Activated CD4-positive, alpha-beta memory T cell treated with anti-CD3 and anti-CD28 coated beads, Interleukin-2, amount 10 ng/mL, durations not matched to agents 7 days and 5 days (primary cell): Measurements from ENCODE around the gene NAALADL1. TPM values are rescaled to one million over a fixed set of nuclear protein-coding genes. Genes with fewer than 3 reads are reported as not detected.
"Not testable (repeated sequence)": the region's sequence is repeated elsewhere in the genome, so short reads cannot be mapped to it uniquely, and the experiment has no call there.

Experiments
- CTCF ChIA-PET: fragments of 350-600 bp; sonication (Branson Sonifier 250); formaldehyde crosslinking; loops from one replicate; lab custom pipeline; 2021; ENCODE audit warnings: antibody characterized with exemption, inconsistent platforms; lab: Charles Lee
- POLR2A ChIA-PET: fragments of 350-600 bp; sonication (Branson Sonifier 250); formaldehyde crosslinking; loops from one replicate; lab custom pipeline; 2021; ENCODE audit warnings: antibody characterized with exemption; lab: Charles Lee
- DNase-seq: peaks from one replicate; pipeline ENCODE4 v3.0.0-alpha.2; 2020
- H3K27ac Mint-ChIP-seq: one replicate; pipeline ENCODE4 v1.8.0; 2021; ENCODE audit warnings: mild to moderate bottlenecking, mixed read lengths
- H3K27me3 Mint-ChIP-seq: one replicate; pipeline ENCODE4 v1.8.0; 2021; ENCODE audit warnings: mixed read lengths
- H3K36me3 Mint-ChIP-seq: one replicate; pipeline ENCODE4 v1.8.0; 2021; ENCODE audit warnings: low read depth, mixed read lengths
- H3K4me1 Mint-ChIP-seq: one replicate; pipeline ENCODE4 v1.8.0; 2021; ENCODE audit warnings: mixed read lengths
- H3K4me3 Mint-ChIP-seq: one replicate; pipeline ENCODE4 v1.8.0; 2021; ENCODE audit warnings: mild to moderate bottlenecking, mixed read lengths
- H3K9me3 Mint-ChIP-seq: one replicate; pipeline ENCODE4 v1.8.0; 2021; ENCODE audit warnings: mixed read lengths
- total RNA-seq, 2 experiments: library from RNA; stranded (reverse); gene quantifications; one replicate each; pipeline ENCODE4 v1.2.3, GENCODE V29; 2021

The NAALADL1 gene
- total RNA-seq, 2 experiments from 2014 or later, result 13.6 to 16.8 TPM

DNA sequence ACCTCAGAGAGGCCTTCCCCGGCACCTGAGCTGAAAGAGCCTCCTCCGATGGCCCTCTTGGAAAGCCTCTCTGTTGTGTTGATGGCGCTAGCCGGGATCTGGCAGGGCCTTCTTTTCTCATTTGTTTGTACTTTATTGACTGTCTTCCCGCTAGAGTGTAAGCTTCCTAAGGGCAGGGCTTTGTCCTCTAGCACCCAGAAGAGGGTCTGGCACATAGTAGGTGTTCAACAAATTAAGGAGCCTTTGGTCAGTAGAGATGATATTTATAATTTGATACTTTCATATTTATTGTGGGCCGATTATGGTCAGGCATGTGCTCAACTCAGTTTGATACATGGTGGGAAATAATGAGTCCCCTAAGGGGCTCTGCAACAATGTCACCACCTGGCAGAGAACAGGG, 40.4 kb downstream of the NAALADL1 start:
- ChIA-PET POLR2A (interaction anchor here (1.0 to 1.1 kb wide), 2 partner anchors 9 to 23 kb away, joined by 3 to 4 read pairs; partner anchors contain the start of genes SAC3D1 and SNX15), CTCF (no interaction called here)
- peaks cover 24% of the 10 kb centered on the region for H3K36me3 Mint-ChIP-seq
- no peak overlapping the region for H3K4me3 Mint-ChIP-seq
- H3K9me3 Mint-ChIP-seq, result no peaks in the 10 kb centered on the region
- DNase-seq, result no peak
- H3K27me3 Mint-ChIP-seq, result no peaks in the 10 kb centered on the region
- H3K4me1 Mint-ChIP-seq, result peaks cover 30% of the 10 kb centered on the region
- H3K27ac Mint-ChIP-seq, result no peak overlapping the region

DNA sequence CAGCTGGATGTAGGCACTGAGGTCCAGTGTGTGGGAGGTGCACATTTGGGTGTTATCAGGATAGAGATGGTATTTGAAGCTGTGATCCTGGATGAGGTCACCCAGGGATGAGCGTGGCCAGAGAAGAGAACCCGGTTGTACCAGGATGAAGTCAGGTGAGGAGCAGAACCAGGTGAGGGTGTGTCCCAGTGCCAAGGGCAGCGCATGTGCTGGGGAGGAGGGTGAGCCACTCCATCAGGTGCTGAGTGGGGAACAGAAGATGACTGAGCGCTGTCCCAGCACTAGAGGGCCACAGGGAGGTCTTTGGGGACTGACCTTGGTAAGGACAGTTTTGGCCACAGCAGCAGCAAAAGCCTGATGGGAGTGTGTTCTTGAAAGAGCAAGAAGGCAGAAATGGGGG, 41.6 kb downstream of the NAALADL1 start:
- H3K4me3 Mint-ChIP-seq, result no peak overlapping the region
- no peak overlapping the region for H3K27ac Mint-ChIP-seq
- no peaks in the 10 kb centered on the region for H3K9me3 Mint-ChIP-seq
- CTCF ChIA-PET, result no interaction called here
- DNase-seq, result no peak
- H3K4me1 Mint-ChIP-seq, result peaks cover 33% of the 10 kb centered on the region
- H3K36me3 Mint-ChIP-seq, result peaks cover 18% of the 10 kb centered on the region
- no peaks in the 10 kb centered on the region for H3K27me3 Mint-ChIP-seq
- POLR2A ChIA-PET, result no interaction called here

DNA sequence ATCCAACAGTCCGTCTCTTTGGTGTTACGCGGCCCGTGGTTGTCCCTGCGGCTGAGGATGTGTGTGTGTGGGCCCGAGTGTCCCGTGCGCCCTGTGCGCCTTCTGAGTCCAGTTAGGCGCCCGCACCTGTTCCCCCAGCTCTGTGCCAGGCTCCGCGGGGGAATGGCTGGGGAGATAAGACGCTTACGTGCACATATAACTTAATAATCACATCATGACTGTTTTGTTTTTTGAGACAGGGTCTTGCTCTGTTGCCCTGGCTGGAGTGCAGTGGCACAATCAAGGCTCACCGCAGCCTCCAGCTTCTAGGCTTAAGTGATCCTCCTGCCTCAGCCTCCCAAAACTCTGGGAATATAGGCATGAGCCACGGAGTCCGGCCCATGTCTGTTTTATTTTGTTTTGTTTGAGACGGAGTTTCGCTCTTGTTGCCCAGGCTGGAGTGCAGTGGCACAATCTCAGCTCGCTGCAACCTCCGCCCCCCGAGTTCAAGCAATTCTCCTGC, 43.6 kb downstream of the NAALADL1 start:
- ChIA-PET CTCF (interaction anchor here (0.6 to 3.4 kb wide), 31 partner anchors 9 to 247 kb away, joined by 3 to 25 read pairs (median 4); partner anchors contain the start of genes BATF2, CDC42BPG, CDCA5 and EHD1), POLR2A (interaction anchor here (1.0 to 4.5 kb wide), 32 partner anchors 11 to 462 kb away, joined by 3 to 56 read pairs (median 5); partner anchors contain the start of genes CDCA5, FAU, MAJIN and MAP4K2)
- H3K36me3 Mint-ChIP-seq, result peaks cover 17% of the 10 kb centered on the region

GRCh38 chr11:65013888-65014725, 44.2 kb downstream of the NAALADL1 start, which contains the start of gene ARL2:
ARL2 (plus strand) TSS chr11:65014160; CDS start chr11:65014208, 48 bp downstream.
- H3K4me3 Mint-ChIP-seq, result peak within 1 kb of the TSS; percentile 94
- peak; percentile 85 for DNase-seq
- peaks cover 30% of the 10 kb centered on the region for H3K4me1 Mint-ChIP-seq
- H3K27ac Mint-ChIP-seq, result peak within 1 kb of the TSS; percentile 98
- ChIA-PET POLR2A (interaction anchor here (0.6 to 4.5 kb wide), 35 partner anchors 11 to 463 kb away, joined by 3 to 56 read pairs (median 4); partner anchors contain the start of genes CDCA5, FAU, MAJIN and MAP4K2), CTCF (interaction anchor here (0.6 to 3.4 kb wide), 31 partner anchors 10 to 247 kb away, joined by 3 to 25 read pairs (median 4); partner anchors contain the start of genes BATF2, CDCA5, EHD1 and FAU)
- no peaks in the 10 kb centered on the region for H3K27me3 Mint-ChIP-seq
- H3K9me3 Mint-ChIP-seq, result no peaks in the 10 kb centered on the region
- H3K36me3 Mint-ChIP-seq, result peaks cover 14% of the 10 kb centered on the region

More for the DNA sequence above, 43.6 kb downstream of the NAALADL1 start:
- H3K9me3 Mint-ChIP-seq, result no peaks in the 10 kb centered on the region
- no peaks in the 10 kb centered on the region for H3K27me3 Mint-ChIP-seq
- peak overlapping the region; percentile 86 for H3K4me3 Mint-ChIP-seq
- H3K27ac Mint-ChIP-seq, result peak overlapping the region; percentile 86
- DNase-seq, result no peak
- H3K4me1 Mint-ChIP-seq, result peaks cover 30% of the 10 kb centered on the region

- ChIA-PET CTCF (interaction anchor here (0.8 to 3.4 kb wide), 32 partner anchors 11 to 204 kb away, joined by 3 to 25 read pairs (median 6); partner anchors contain the start of genes CAPN1, CDC42BPG, CDCA5 and EHD1), POLR2A (interaction anchor here (0.8 to 4.5 kb wide), 24 partner anchors 10 to 210 kb away, joined by 3 to 56 read pairs (median 5); partner anchors contain the start of genes CDCA5, FAU, MAP4K2 and MRPL49)
Measured at GRCh38 chr11:65013130-65013887, 45.0 kb downstream of the NAALADL1 start.

DNA sequence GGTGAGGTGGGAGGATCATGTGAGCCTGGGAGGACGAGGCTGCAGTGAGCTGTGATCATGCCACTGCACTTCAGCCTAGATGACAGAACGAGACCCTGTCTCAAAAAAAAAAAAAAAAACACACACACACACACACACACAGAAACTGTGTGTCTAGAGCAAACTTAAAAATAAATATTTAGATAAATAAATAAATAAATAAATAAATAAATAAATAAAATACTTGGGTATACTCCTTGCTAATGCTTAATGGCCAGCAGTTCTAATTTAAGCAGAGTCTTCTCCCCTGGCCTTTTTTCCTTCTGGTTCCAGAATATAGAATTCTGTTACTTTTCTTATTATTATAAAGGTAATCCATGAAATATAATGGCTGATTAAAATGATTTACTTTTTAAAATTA, 49.5 kb downstream of the NAALADL1 start:
- ChIA-PET POLR2A (no interaction called here), CTCF (no interaction called here)
- no peaks in the 10 kb centered on the region for H3K27me3 Mint-ChIP-seq
- DNase-seq, result no peak
- no peaks in the 10 kb centered on the region for H3K9me3 Mint-ChIP-seq
- no peaks in the 10 kb centered on the region for H3K36me3 Mint-ChIP-seq
- no peak overlapping the region for H3K27ac Mint-ChIP-seq
- peaks cover 12% of the 10 kb centered on the region for H3K4me1 Mint-ChIP-seq
- no peak overlapping the region for H3K4me3 Mint-ChIP-seq

More at GRCh38 chr11:65013130-65013887, 45.0 kb downstream of the NAALADL1 start:
- DNase-seq, result peak; percentile 94
- Mint-ChIP-seq H3K36me3 (peaks cover 14% of the 10 kb centered on the region), H3K9me3 (no peaks in the 10 kb centered on the region), H3K4me1 (peaks cover 30% of the 10 kb centered on the region), H3K4me3 (peak overlapping the region; percentile 94), H3K27me3 (no peaks in the 10 kb centered on the region), H3K27ac (peak overlapping the region; percentile 98)

DNA sequence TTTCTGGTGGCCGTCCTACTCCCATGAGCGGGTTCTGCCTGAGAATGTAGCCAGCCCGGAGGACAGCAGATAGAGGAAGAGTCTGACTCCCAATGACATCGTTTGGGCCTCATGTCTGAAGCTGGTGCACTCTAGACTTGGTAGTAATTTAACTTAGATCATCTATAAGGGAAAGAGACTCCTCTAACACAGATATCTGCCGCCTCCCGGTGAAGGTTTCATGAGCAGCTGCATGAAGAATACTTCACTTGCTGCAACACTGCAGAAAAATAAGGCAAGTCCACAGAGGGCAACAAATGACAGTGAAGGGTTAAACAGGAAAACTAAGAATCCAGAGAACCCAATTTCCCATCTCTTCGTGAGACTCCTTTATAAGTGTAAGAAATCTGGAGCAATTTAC, 50.3 kb downstream of the NAALADL1 start:
- POLR2A ChIA-PET, result no interaction called here
- peaks cover 5% of the 10 kb centered on the region for H3K4me1 Mint-ChIP-seq

DNA sequence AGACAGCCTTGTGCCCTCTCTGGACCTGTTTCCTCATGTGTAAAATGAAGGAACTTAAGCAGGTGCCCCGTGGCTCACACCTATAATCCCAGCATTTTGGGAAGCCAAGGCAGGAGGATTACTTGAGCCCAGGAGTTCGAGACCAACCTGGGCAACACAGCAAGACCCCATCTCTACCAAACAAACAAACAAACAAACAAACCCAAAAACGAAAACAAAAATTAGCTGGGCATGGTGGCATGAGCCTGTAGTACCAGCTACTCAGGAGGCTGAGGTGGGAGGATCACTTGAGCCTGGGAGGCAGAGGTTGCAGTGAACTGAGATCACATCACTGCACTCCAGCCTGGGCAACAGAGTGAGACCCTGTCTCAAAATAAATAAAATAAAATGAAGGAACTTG, 54.4 kb downstream of the NAALADL1 start:
- H3K4me1 Mint-ChIP-seq, result peaks cover 13% of the 10 kb centered on the region
- ChIA-PET CTCF (interaction anchor here (0.6 kb wide), 1 partner anchor 21 kb away, joined by 4 read pairs; no protein-coding TSS in a partner anchor), POLR2A (interaction anchor here (1.1 to 1.4 kb wide), 2 partner anchors 9 to 11 kb away, joined by 3 to 5 read pairs; partner anchors contain the start of gene ARL2)
- not testable (repeated sequence) for H3K27ac Mint-ChIP-seq, H3K9me3 Mint-ChIP-seq, H3K4me3 Mint-ChIP-seq, H3K27me3 Mint-ChIP-seq, DNase-seq, H3K36me3 Mint-ChIP-seq

More for the DNA sequence above, 50.3 kb downstream of the NAALADL1 start:
- H3K27me3 Mint-ChIP-seq, result no peaks in the 10 kb centered on the region
- H3K4me3 Mint-ChIP-seq, result no peak overlapping the region
- DNase-seq, result no peak
- no peak overlapping the region for H3K27ac Mint-ChIP-seq
- no peaks in the 10 kb centered on the region for H3K9me3 Mint-ChIP-seq
- CTCF ChIA-PET, result no interaction called here
- no peaks in the 10 kb centered on the region for H3K36me3 Mint-ChIP-seq

GRCh38 chr11:65003282-65003681, 55.1 kb downstream of the NAALADL1 start:
- Mint-ChIP-seq H3K36me3 (no peaks in the 10 kb centered on the region), H3K4me3 (no peak overlapping the region), H3K27ac (no peak overlapping the region), H3K4me1 (peaks cover 19% of the 10 kb centered on the region), H3K27me3 (no peaks in the 10 kb centered on the region), H3K9me3 (no peaks in the 10 kb centered on the region)
- POLR2A ChIA-PET, result interaction anchor here (1.1 to 1.4 kb wide), 2 partner anchors 9 to 11 kb away, joined by 3 to 5 read pairs; partner anchors contain the start of gene ARL2
- CTCF ChIA-PET, result interaction anchor here (0.7 kb wide), 2 partner anchors 9 to 77 kb away, joined by 3 to 4 read pairs; no protein-coding TSS in a partner anchor
- no peak for DNase-seq

GRCh38 chr11:65002706-65003105, 55.6 kb downstream of the NAALADL1 start:
- Mint-ChIP-seq H3K9me3 (no peaks in the 10 kb centered on the region), H3K4me3 (no peak overlapping the region), H3K27me3 (no peaks in the 10 kb centered on the region), H3K4me1 (peaks cover 24% of the 10 kb centered on the region), H3K36me3 (no peaks in the 10 kb centered on the region), H3K27ac (no peak overlapping the region)
- ChIA-PET CTCF (interaction anchor here (0.7 kb wide), 3 partner anchors 9 to 584 kb away, joined by 3 to 4 read pairs (median 3); no protein-coding TSS in a partner anchor), POLR2A (interaction anchor here (1.1 to 1.4 kb wide), 2 partner anchors 10 to 12 kb away, joined by 3 to 5 read pairs; partner anchors contain the start of gene ARL2)
- DNase-seq, result no peak

DNA sequence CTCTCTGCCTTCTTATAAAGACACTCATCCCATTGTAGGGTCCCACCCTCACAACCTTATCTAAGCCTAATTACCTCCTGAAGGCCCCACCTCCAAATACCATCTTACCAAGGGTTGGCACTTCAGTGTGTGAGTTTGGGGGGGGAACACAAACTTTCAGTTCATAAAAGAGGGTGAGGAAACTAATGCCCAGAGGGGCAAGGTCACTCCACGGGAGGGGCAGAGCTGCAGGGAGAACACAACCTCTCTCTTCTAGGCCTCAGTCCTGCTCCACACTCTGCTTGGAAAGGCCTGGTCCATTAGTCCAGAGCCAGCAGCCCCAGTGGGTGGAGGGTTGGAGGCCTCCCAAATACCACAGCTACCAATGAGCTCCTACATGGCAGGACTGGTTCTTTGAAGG, 58.9 kb downstream of the NAALADL1 start:
- H3K36me3 Mint-ChIP-seq, result no peaks in the 10 kb centered on the region
- ChIA-PET CTCF (interaction anchor here (1.3 to 2.2 kb wide), 3 partner anchors 14 to 152 kb away, joined by 3 to 21 read pairs (median 4); partner anchors contain the start of gene ARL2), POLR2A (interaction anchor here (1.0 to 2.4 kb wide), 3 partner anchors 10 to 14 kb away, joined by 3 to 9 read pairs (median 5); partner anchors contain the start of gene ARL2)
- no peak for DNase-seq
- no peaks in the 10 kb centered on the region for H3K27me3 Mint-ChIP-seq
- H3K27ac Mint-ChIP-seq, result peak overlapping the region; percentile 85
- H3K9me3 Mint-ChIP-seq, result no peaks in the 10 kb centered on the region
- H3K4me3 Mint-ChIP-seq, result no peak overlapping the region
- H3K4me1 Mint-ChIP-seq, result peaks cover 35% of the 10 kb centered on the region
